CD8-positive, alpha-beta memory T cell (primary cell): Measurements from ENCODE around the gene ZBED5. TPM values are rescaled to one million over a fixed set of nuclear protein-coding genes. Genes with fewer than 3 reads are reported as not detected.
"Not testable (repeated sequence)": the region's sequence is repeated elsewhere in the genome, so short reads cannot be mapped to it uniquely, and the experiment has no call there.

Experiments used
- CTCF ChIA-PET: fragments of 350-600 bp; sonication (Branson Sonifier 250); formaldehyde crosslinking; loops from one replicate; lab custom pipeline; 2021; ENCODE audit warnings: antibody characterized with exemption; lab: Charles Lee
- POLR2A ChIA-PET: fragments of 350-600 bp; sonication (Branson Sonifier 250); formaldehyde crosslinking; loops from one replicate; lab custom pipeline; 2021; ENCODE audit warnings: antibody characterized with exemption; lab: Charles Lee
- DNase-seq, 5 donors: peaks; one replicate each; pipeline versions ENCODE4 v3.0.0 to v3.0.0-alpha.2; 2020 to 2022; ENCODE audit warnings: mixed read lengths in 1 of 5
- H3K27ac ChIP-seq: one replicate; pipeline ENCODE4 v1.7.0; 2013; ENCODE audit warnings: low read depth, mild to moderate bottlenecking, low read length, moderate library complexity
- H3K27me3 ChIP-seq: 2 replicates; pipeline ENCODE4 v1.7.0; 2013; ENCODE audit warnings: low read length, mild to moderate bottlenecking; ENCODE audit not compliant: insufficient read depth, poor library complexity, severe bottlenecking
- H3K36me3 ChIP-seq: 2 replicates; pipeline ENCODE4 v1.7.0; 2013; ENCODE audit warnings: mild to moderate bottlenecking, low read length, moderate library complexity; ENCODE audit not compliant: insufficient read depth
- H3K4me1 ChIP-seq: 2 replicates; pipeline ENCODE4 v1.7.0; 2013; ENCODE audit warnings: mild to moderate bottlenecking, low read length, moderate library complexity; ENCODE audit not compliant: insufficient read depth
- H3K4me3 ChIP-seq: 2 replicates; pipeline ENCODE4 v1.7.0; 2013; ENCODE audit warnings: mild to moderate bottlenecking, low read length
- H3K9me3 ChIP-seq: 2 replicates; pipeline ENCODE4 v1.7.0; 2013; ENCODE audit warnings: mild to moderate bottlenecking, low read length
- H3K27ac Mint-ChIP-seq, 8 donors: one replicate each; pipeline ENCODE4 v1.8.0; 2020 to 2021; ENCODE audit warnings: mixed read lengths in 8 of 8, mild to moderate bottlenecking in 6 of 8, inconsistent platforms in 3 of 8, moderate library complexity in 3 of 8
- H3K27me3 Mint-ChIP-seq, 2 donors: one replicate each; pipeline ENCODE4 v1.8.0; 2020 to 2021; ENCODE audit warnings: mixed read lengths in 2 of 2, mild to moderate bottlenecking in 1 of 2, moderate library complexity in 1 of 2
- H3K36me3 Mint-ChIP-seq, 3 donors: one replicate each; pipeline ENCODE4 v1.8.0; 2020 to 2021; ENCODE audit warnings: mixed read lengths in 3 of 3, inconsistent platforms in 1 of 3, mild to moderate bottlenecking in 1 of 3
- H3K4me1 Mint-ChIP-seq, 3 donors: one replicate each; pipeline ENCODE4 v1.8.0; 2020 to 2021; ENCODE audit warnings: mixed read lengths in 3 of 3, inconsistent platforms in 1 of 3, mild to moderate bottlenecking in 1 of 3
- H3K4me3 Mint-ChIP-seq, 7 donors: one replicate each; pipeline ENCODE4 v1.8.0; 2020 to 2021; ENCODE audit warnings: mixed read lengths in 7 of 7, mild to moderate bottlenecking in 6 of 7, moderate library complexity in 4 of 7, inconsistent platforms in 2 of 7
- H3K9me3 Mint-ChIP-seq, 5 donors: one replicate each; pipeline ENCODE4 v1.8.0; 2020 to 2022; ENCODE audit warnings: mixed read lengths in 5 of 5, mild to moderate bottlenecking in 3 of 5, moderate library complexity in 2 of 5, inconsistent platforms in 1 of 5
- polyA plus RNA-seq: library from polyadenylated mRNA; unstranded; fragments of 300-500 nt; fragmentation: Illumina TruSeq; gene quantifications from one replicate; pipeline ENCODE4 v1.2.3, GENCODE V29; 2021
- total RNA-seq, 2 experiments: library from RNA; stranded (reverse); gene quantifications; one replicate each; pipeline ENCODE4 v1.2.3, GENCODE V29; 2021

Gene ZBED5
- total and polyA plus RNA-seq, 3 experiments from 2014 or later: 15.1 to 51.9 (median 45.7) TPM

DNA sequence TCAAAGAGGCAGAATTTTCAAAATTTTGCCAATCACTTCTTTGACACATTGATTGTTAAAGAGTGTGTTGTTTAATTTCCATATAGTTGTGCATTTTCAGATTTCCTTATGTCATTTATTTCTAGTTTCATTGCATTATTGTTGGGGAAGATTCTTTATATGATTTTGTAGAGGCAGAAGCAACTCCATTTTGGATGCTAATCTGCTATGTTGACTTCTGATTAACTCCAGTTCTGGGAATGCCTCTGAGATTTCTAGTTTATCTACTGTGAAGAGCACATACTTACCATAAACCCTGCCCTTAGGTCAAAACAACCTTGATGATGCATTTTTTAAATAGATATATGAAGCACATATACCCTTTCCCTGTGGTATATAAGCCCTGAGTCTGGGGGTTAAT lies 29.5 kb upstream of the ZBED5 start:
- H3K4me3 Mint-ChIP-seq: no peak overlapping the region
- POLR2A ChIA-PET: no interaction called here
- H3K9me3 Mint-ChIP-seq: peaks cover 10 to 25% (median 19%) of the 10 kb centered on the region in 5 donors

DNA sequence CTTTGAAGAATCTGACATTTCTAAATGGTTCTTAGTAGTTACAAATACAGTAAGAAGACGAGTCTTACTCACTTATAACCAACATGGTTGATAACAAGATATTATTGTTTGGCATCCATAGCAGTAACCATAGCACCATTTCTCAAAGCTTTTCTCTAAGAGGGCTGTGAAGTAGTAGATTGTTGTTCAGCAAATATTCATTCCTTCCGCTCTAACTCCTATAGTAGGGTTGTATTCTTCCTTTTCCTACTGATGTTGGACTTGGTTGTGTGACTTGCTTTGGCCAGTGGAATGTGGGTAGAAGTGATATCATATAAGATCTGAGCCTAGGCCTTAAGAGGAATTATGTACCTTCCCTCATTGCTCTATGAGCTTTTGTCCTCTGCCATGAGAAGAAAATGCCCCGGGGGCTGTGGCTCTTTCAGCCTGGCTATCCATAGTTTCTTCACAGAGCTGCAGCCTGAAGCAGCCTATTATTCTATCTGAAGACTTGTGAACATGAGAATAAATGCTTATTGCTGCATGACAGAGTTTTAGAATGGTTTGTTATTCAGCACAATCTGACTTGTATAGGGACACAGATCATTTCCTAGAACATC lies 28.9 kb upstream of the ZBED5 start:
- H3K27me3 Mint-ChIP-seq: peaks cover 14 to 18% of the 10 kb centered on the region in 2 donors
- peaks cover 10 to 25% (median 19%) of the 10 kb centered on the region in 5 donors for H3K9me3 Mint-ChIP-seq
- ChIA-PET POLR2A (no interaction called here), CTCF (no interaction called here)
- H3K27me3 ChIP-seq: no peaks in the 10 kb centered on the region
- no peak overlapping the region for H3K4me3 ChIP-seq
- no peak overlapping the region for H3K4me3 Mint-ChIP-seq
- H3K4me1 ChIP-seq: no peaks in the 10 kb centered on the region
- no peak for DNase-seq
- H3K4me1 Mint-ChIP-seq: no peaks in the 10 kb centered on the region
- H3K27ac Mint-ChIP-seq: no peak overlapping the region
- H3K9me3 ChIP-seq: no peaks in the 10 kb centered on the region
- H3K36me3 ChIP-seq: no peaks in the 10 kb centered on the region
- H3K36me3 Mint-ChIP-seq: peaks cover 1 to 34% (median 5%) of the 10 kb centered on the region in 3 donors
- no peak overlapping the region for H3K27ac ChIP-seq

More for the DNA sequence above, 29.5 kb upstream of the ZBED5 start:
- DNase-seq: no peak
- H3K4me1 Mint-ChIP-seq: no peaks in the 10 kb centered on the region
- H3K36me3 Mint-ChIP-seq: peaks cover 1 to 34% (median 5%) of the 10 kb centered on the region in 3 donors
- Histone ChIP-seq H3K27ac (no peak overlapping the region), H3K4me1 (no peaks in the 10 kb centered on the region), H3K4me3 (no peak overlapping the region), H3K27me3 (no peaks in the 10 kb centered on the region), H3K36me3 (no peaks in the 10 kb centered on the region), H3K9me3 (no peaks in the 10 kb centered on the region)
- H3K27me3 Mint-ChIP-seq: peaks cover 13 to 18% of the 10 kb centered on the region in 2 donors
- CTCF ChIA-PET: no interaction called here
- H3K27ac Mint-ChIP-seq: no peak overlapping the region

DNA sequence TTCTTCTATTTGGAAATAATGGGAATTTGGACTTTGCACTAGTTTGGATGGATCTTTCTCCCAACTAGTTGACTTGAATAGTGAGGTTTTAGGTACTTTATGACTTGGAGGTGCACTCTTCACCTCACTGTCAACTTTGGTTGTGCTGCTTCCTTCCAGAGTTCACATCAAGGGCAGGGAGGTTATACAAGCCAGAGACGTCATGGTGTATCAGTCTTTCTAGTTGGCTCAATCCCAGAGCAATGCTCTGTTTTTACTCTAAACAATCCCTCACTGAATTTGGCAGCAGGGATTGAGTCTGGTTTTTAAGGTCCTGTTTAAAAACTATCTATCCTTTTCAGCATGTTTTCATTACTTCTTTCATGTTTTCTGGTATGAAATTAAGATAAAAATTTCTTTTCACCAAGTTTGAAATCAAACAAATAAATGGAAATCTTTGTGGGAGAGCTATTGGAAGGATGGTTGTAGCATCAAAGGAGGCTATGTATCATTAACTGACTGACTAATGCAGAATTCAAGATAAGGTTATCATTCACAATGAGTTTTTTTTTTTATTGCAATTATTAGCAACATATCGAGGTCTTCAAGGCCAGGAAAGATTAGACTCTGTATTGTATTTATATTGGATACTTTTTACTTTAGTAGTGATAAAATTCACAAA lies 28.0 kb upstream of the ZBED5 start:
- H3K9me3 Mint-ChIP-seq: peaks cover 10 to 25% (median 19%) of the 10 kb centered on the region in 5 donors
- POLR2A ChIA-PET: no interaction called here
- CTCF ChIA-PET: no interaction called here
- H3K36me3 Mint-ChIP-seq: peaks cover 1 to 34% (median 6%) of the 10 kb centered on the region in 3 donors
- Histone ChIP-seq H3K9me3 (no peaks in the 10 kb centered on the region), H3K27me3 (no peaks in the 10 kb centered on the region), H3K36me3 (no peaks in the 10 kb centered on the region), H3K4me3 (no peak overlapping the region), H3K27ac (no peak overlapping the region), H3K4me1 (no peaks in the 10 kb centered on the region)
- DNase-seq: no peak
- no peak overlapping the region for H3K4me3 Mint-ChIP-seq
- H3K4me1 Mint-ChIP-seq: no peaks in the 10 kb centered on the region
- peaks cover 15 to 18% of the 10 kb centered on the region in 2 donors for H3K27me3 Mint-ChIP-seq
- H3K27ac Mint-ChIP-seq: no peak overlapping the region

DNA sequence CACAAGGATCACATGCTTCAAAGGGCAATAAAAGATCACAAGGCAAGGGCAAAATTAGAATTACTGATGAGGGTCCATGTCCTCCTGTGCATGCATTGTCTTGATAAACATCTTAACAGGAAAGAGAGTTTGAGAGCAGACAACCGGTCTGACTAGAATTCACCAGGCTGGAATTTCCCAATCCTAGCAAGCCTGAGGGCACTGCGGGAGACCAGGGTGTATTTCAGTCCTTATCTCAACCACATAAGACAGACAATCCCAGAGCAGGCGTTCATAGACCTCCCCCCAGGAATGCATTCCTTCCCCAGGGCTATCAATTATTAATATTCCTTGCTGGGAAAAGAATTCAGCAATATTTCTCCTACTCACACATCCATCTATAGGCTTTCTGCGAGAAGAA lies 26.4 kb upstream of the ZBED5 start:
- CTCF ChIA-PET, POLR2A ChIA-PET, H3K4me1 Mint-ChIP-seq, H3K4me1 ChIP-seq, H3K36me3 ChIP-seq, H3K27me3 Mint-ChIP-seq, H3K9me3 ChIP-seq, H3K4me3 Mint-ChIP-seq, H3K27ac ChIP-seq, DNase-seq, H3K27ac Mint-ChIP-seq, H3K4me3 ChIP-seq, H3K27me3 ChIP-seq: not testable (repeated sequence)
- Mint-ChIP-seq H3K9me3 (peaks cover 3 to 13% (median 6%) of the 10 kb centered on the region in 5 donors), H3K36me3 (peaks cover 0 to 20% (median 5%) of the 10 kb centered on the region in 3 donors)

DNA sequence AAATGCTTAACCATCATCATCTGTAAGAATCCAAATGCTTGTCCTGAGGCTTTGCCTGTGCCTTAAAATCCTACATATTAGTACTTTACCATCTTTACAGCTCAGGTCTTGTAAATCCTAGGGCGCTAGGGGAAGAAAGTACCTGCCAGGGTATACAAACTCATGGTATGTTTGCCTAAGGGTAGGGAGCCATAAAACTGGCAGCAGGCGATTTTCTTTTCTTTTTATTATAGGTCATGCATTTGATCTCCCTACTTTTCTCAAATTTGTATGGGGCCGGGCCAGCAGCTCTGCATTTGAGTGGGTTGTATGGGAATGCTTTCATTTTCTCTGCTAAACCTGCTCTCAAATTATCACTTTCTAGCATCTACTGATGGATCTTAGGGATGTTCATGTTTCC lies 24.0 kb upstream of the ZBED5 start:
- Mint-ChIP-seq H3K4me3 (no peak overlapping the region), H3K4me1 (peaks cover 9 to 12% (median 10%) of the 10 kb centered on the region in 3 donors), H3K36me3 (peaks cover 2 to 9% (median 5%) of the 10 kb centered on the region in 3 donors), H3K27ac (no peak overlapping the region), H3K27me3 (peaks cover 0 to 6% of the 10 kb centered on the region in 2 donors), H3K9me3 (peaks cover 0 to 13% (median 5%) of the 10 kb centered on the region in 5 donors)
- CTCF ChIA-PET: interaction anchor here (1.0 kb wide), 1 partner anchor 90 kb away, joined by 3 read pairs; no protein-coding TSS in a partner anchor
- Histone ChIP-seq H3K27me3 (no peaks in the 10 kb centered on the region), H3K36me3 (no peaks in the 10 kb centered on the region), H3K4me3 (no peak overlapping the region), H3K4me1 (peaks cover 5% of the 10 kb centered on the region), H3K27ac (no peak overlapping the region), H3K9me3 (no peaks in the 10 kb centered on the region)
- POLR2A ChIA-PET: no interaction called here
- DNase-seq: no peak

DNA sequence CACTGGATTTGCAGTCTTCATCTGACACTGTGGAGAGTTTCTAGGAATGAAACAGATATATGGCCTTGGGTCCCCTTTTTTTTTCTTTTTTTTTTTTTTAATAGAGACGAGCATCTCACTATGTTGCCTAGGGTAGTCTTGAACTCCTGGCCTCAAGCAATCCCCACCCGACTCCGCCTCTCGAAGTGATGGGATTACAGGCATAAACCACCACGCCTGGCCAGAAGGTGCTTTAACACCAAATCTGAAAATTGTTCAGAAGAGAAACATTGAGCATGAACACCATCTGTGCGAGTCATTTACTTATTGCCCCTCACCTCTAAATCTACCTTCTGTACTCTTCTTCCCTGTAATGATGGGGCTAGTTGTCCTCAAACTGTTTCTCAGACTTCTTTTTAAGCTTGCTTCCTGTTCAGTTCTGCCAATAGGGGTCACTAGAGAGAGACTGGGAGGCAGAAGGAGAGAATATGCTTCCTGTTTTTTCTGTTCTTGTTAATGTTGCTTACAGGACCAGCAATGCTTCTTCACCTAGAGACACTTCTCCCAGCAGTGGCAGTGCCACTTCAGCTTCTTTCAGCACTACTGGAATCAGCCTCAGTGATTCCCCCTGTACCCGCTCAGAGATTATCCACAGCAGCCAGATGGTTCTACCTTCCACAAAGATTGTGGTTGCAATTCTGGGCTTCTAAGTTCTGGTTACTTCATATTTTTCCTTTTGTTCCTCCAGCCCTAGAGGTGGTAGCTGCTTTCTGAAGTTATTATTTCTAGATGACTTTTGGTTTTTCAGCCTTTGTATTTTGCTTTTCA lies 20.8 kb upstream of the ZBED5 start:
- ChIA-PET POLR2A (interaction anchor here (1.2 to 1.6 kb wide), 2 partner anchors 21 to 70 kb away, joined by 6 to 9 read pairs; partner anchors contain the start of genes EIF4G2 and ZBED5), CTCF (interaction anchor here (0.7 to 2.1 kb wide), 16 partner anchors 9 to 91 kb away, joined by 3 to 11 read pairs (median 4); partner anchors contain the start of gene ZBED5)
- Histone ChIP-seq H3K27ac (no peak overlapping the region), H3K27me3 (no peaks in the 10 kb centered on the region), H3K36me3 (no peaks in the 10 kb centered on the region), H3K4me3 (no peak overlapping the region), H3K9me3 (no peaks in the 10 kb centered on the region), H3K4me1 (peaks cover 5% of the 10 kb centered on the region)
- Mint-ChIP-seq H3K27ac (peak overlapping the region in 3 of 8 donors; percentile 41 to 55 (median 44)), H3K36me3 (peaks cover 3 to 24% (median 5%) of the 10 kb centered on the region in 3 donors), H3K4me3 (peak overlapping the region in 1 of 7 donors; percentile 7), H3K4me1 (peaks cover 9 to 12% (median 10%) of the 10 kb centered on the region in 3 donors), H3K9me3 (peaks cover under 1 to 4% (median under 1%) of the 10 kb centered on the region in 5 donors), H3K27me3 (peaks cover 0 to 4% of the 10 kb centered on the region in 2 donors)
- peak in 2 of 5 donors; percentile 53 to 62 for DNase-seq

DNA sequence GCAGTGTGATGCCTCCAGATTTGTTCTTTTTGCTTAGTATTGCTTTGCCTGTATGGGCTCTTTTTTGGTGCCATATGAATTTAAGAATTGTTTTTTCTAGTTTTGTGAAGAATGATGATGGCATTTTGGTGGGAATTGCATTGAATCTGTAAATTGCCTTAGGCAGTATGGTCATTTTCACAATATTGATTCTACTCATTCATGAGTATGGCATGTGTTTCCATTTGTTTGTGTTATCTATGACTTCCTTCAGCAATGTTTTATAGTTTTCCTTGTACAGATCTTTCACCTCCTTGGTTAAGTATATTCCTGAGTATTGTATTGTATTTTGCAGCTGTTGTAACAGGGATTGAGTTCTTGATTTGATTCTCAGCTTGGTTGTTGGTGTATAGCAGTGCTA lies 18.3 kb upstream of the ZBED5 start:
- CTCF ChIA-PET: no interaction called here
- H3K4me3 Mint-ChIP-seq: no peak overlapping the region

More for the DNA sequence above, 18.3 kb upstream of the ZBED5 start:
- Histone ChIP-seq H3K27ac (no peak overlapping the region), H3K4me1 (peaks cover 5% of the 10 kb centered on the region), H3K9me3 (no peaks in the 10 kb centered on the region), H3K36me3 (no peaks in the 10 kb centered on the region), H3K27me3 (no peaks in the 10 kb centered on the region), H3K4me3 (no peak overlapping the region)
- no peak for DNase-seq
- peaks cover 8 to 23% (median 19%) of the 10 kb centered on the region in 5 donors for H3K9me3 Mint-ChIP-seq
- POLR2A ChIA-PET: no interaction called here
- peak overlapping the region in 1 of 8 donors; percentile 22 for H3K27ac Mint-ChIP-seq
- H3K27me3 Mint-ChIP-seq: no peaks in the 10 kb centered on the region
- peaks cover 12 to 43% (median 21%) of the 10 kb centered on the region in 3 donors for H3K36me3 Mint-ChIP-seq
- H3K4me1 Mint-ChIP-seq: peaks cover 9 to 13% (median 12%) of the 10 kb centered on the region in 3 donors
